GM18870 (cell line): ENCODE results near the gene C2orf92.

Experiments used
- ATAC-seq: cut with Tn5 transposase; IDR thresholded peaks from one replicate; pipeline ENCODE4 v1.9.1; 2021; ENCODE audit warnings: moderate library complexity; ENCODE audit not compliant: unreplicated experiment

Gene C2orf92

GRCh38 chr2:97740590-97741182 lies 71.2 kb downstream of the C2orf92 start:
- ATAC-seq, result no peak

- no peak for ATAC-seq
Observed at GRCh38 chr2:97741251-97741650, 71.7 kb downstream of the C2orf92 start.

DNA sequence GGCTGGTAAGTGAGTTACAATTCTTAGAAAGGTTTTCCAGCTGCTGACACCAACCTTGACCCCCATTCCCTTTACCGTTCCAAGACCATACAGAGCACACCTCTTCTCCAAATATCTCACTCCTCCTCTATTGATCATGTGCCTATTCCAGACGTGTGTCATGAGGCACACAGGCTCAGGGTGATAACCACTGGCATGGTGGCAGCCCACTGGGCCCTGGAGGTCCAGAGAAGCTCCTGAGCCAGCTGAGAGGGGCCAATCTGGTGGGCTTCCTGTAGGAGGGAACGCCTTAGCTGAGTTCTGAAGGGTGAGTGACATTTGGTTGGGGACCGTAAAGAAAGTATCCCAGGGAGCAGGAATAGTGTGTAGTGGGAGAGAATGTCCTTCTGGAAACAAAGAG lies 72.2 kb downstream of the C2orf92 start:
- no peak for ATAC-seq

GRCh38 chr2:97742381-97742847 lies 72.9 kb downstream of the C2orf92 start:
- ATAC-seq, result no peak

DNA sequence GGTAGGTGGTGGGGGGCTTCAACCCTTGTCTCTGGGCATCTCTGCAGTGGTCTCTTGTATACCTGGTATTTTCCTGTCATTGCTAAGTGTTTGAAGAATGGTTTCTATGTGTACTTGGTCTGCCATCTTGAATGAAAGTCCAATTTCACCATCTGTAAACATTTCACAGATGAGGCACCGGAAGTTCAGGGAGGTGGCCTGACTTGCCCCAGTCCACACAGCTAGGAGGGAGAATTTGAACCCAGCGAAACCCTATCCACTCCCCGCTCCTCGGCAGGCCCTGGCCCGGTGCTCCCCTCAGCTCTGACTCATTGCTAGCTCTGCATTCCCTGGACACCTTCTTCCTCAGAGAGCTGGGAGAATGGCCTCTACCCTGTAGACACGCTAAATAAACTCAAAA lies 74.4 kb downstream of the C2orf92 start:
- ATAC-seq, result no peak

GRCh38 chr2:97745474-97746174 lies 76.1 kb downstream of the C2orf92 start:
- no peak for ATAC-seq

DNA sequence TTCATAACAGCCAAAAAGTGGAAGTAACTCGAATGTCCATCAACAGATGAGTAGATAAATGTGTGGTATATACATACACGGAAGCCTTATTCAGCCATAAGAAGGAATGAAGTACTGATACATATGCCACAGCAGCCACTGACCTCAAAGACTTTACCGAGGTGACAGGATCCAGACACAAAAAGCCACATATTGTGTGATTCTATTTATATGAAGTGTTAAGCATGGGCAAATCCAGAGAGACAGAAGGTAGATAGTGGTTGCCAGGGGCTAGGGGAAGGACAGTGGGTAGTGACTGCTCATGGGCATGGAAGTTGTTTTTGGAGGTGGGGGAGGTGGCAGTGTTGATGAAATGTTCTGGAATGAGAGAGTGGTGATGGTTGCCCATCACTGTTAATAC lies 77.8 kb downstream of the C2orf92 start:
- ATAC-seq, result no peak

GRCh38 chr2:97747716-97748115 lies 78.2 kb downstream of the C2orf92 start:
- ATAC-seq, result no peak

DNA sequence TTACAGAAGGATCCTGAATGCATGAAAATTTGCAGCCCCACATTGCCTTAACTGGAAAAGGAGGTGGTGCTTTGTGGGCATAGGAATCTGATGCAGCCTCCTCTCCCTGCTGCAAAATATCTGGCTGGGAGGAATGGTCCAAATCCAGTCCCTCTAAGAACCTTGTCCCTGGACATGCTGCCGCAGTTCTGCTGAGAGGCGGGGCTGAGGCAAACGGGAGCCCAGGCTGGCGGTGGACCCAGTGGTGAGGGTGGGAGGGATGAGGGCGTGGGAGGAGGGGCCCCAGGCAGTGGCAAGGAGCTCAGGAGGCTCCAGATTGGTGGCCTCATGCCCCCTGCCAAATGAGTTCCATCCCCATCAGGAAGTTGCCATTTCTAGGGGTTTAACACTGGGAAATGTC lies 80.1 kb downstream of the C2orf92 start:
- no peak for ATAC-seq

GRCh38 chr2:97750017-97750416 lies 80.5 kb downstream of the C2orf92 start:
- ATAC-seq, result no peak

- ATAC-seq, result no peak
Observed at GRCh38 chr2:97751752-97752151, 82.2 kb downstream of the C2orf92 start.
